H9 (cell line): Measurements from ENCODE around the gene TNFAIP2. TPM values are rescaled to one million over a fixed set of nuclear protein-coding genes. Genes with fewer than 3 reads are reported as not detected.

Experiments
- DNase-seq: peaks from one replicate; pipeline ENCODE4 v3.0.0-alpha.2; 2017
- H2AFZ ChIP-seq: one replicate; pipeline ENCODE4 v1.6.1; 2013; ENCODE audit warnings: mild to moderate bottlenecking, low read length, control low read depth, moderate library complexity
- H2AK5ac ChIP-seq: 2 replicates; pipeline ENCODE4 v1.6.1; 2013; ENCODE audit warnings: low read length, control low read depth, mixed read lengths; ENCODE audit not compliant: insufficient read length
- H2BK120ac ChIP-seq: one replicate; pipeline ENCODE4 v1.6.1; 2013; ENCODE audit warnings: low read depth, mild to moderate bottlenecking, low read length, control low read depth, inconsistent platforms; ENCODE audit not compliant: poor library complexity, severe bottlenecking
- H2BK12ac ChIP-seq: 2 replicates; pipeline ENCODE4 v1.6.1; 2013; ENCODE audit warnings: low read length, control low read depth, mixed read lengths, low read depth; ENCODE audit not compliant: insufficient read length
- H2BK15ac ChIP-seq: 2 replicates; pipeline ENCODE4 v1.6.1; 2013; ENCODE audit warnings: low read depth, low read length, control low read depth
- H2BK20ac ChIP-seq: one replicate; pipeline ENCODE4 v1.6.1; 2013; ENCODE audit warnings: low read depth, mild to moderate bottlenecking, low read length, control low read depth, inconsistent platforms; ENCODE audit not compliant: poor library complexity, severe bottlenecking
- H2BK5ac ChIP-seq: 2 replicates; pipeline ENCODE4 v1.6.1; 2013; ENCODE audit warnings: low read length, control low read depth, mixed read lengths; ENCODE audit not compliant: insufficient read length
- H3K14ac ChIP-seq: 2 replicates; pipeline ENCODE4 v1.6.1; 2013; ENCODE audit warnings: low read length, control low read depth; ENCODE audit not compliant: insufficient read depth
- H3K18ac ChIP-seq: 2 replicates; pipeline ENCODE4 v1.6.1; 2013; ENCODE audit warnings: low read depth, mild to moderate bottlenecking, mixed read lengths, low read length, control low read depth; ENCODE audit not compliant: insufficient read length
- H3K23ac ChIP-seq: 2 replicates; pipeline ENCODE4 v1.6.1; 2013; ENCODE audit warnings: low read length, control low read depth, mixed read lengths, low read depth; ENCODE audit not compliant: insufficient read length
- H3K23me2 ChIP-seq: 2 replicates; pipeline ENCODE4 v1.6.1; 2013; ENCODE audit warnings: low read depth, mild to moderate bottlenecking, mixed read lengths, low read length, control low read depth; ENCODE audit not compliant: insufficient read length, poor library complexity, severe bottlenecking
- H3K27ac ChIP-seq: 2 replicates; pipeline ENCODE4 v1.5.1; 2013; ENCODE audit warnings: low read length, control low read depth, mixed read lengths, low read depth; ENCODE audit not compliant: insufficient read length
- H3K27me3 ChIP-seq: 2 replicates; pipeline ENCODE4 v1.6.1; 2013; ENCODE audit warnings: low read length, control low read depth, inconsistent platforms; ENCODE audit not compliant: insufficient read depth
- H3K4ac ChIP-seq: 2 replicates; pipeline ENCODE4 v1.6.1; 2013; ENCODE audit warnings: low read depth, mild to moderate bottlenecking, control low read depth, inconsistent platforms, low read length, moderate library complexity
- H3K4me1 ChIP-seq: 2 replicates; pipeline ENCODE4 v1.6.1; 2013; ENCODE audit warnings: low read length, control low read depth, inconsistent platforms; ENCODE audit not compliant: insufficient read depth
- H3K4me2 ChIP-seq: 2 replicates; pipeline ENCODE4 v1.6.1; 2013; ENCODE audit warnings: low read length, control low read depth, mixed read lengths; ENCODE audit not compliant: insufficient read length, insufficient read depth
- H3K56ac ChIP-seq: 2 replicates; pipeline ENCODE4 v1.6.1; 2013; ENCODE audit warnings: low read depth, mild to moderate bottlenecking, mixed read lengths, low read length, control low read depth; ENCODE audit not compliant: insufficient read length
- H3K79me1 ChIP-seq: 2 replicates; pipeline ENCODE4 v1.6.1; 2013; ENCODE audit warnings: low read depth, mild to moderate bottlenecking, moderate library complexity, low read length, control low read depth, inconsistent platforms; ENCODE audit not compliant: insufficient read depth, poor library complexity, severe bottlenecking
- H3K79me2 ChIP-seq: 2 replicates; pipeline ENCODE4 v1.6.1; 2013; ENCODE audit warnings: low read length, control low read depth, inconsistent platforms; ENCODE audit not compliant: insufficient read depth
- H3K9ac ChIP-seq: 2 replicates; pipeline ENCODE4 v1.6.1; 2013; ENCODE audit warnings: low read length, control low read depth, mixed read lengths; ENCODE audit not compliant: insufficient read length; ENCODE audit errors: extremely low read depth
- H3K9me3 ChIP-seq: one replicate; pipeline ENCODE4 v1.6.1; 2013; ENCODE audit warnings: low read depth, low read length, inconsistent platforms; ENCODE audit not compliant: control insufficient read depth
- H3T11ph ChIP-seq: one replicate; pipeline ENCODE4 v1.6.1; 2013; ENCODE audit warnings: mild to moderate bottlenecking, low read length, control low read depth, inconsistent platforms
- H4K20me1 ChIP-seq: one replicate; pipeline ENCODE4 v1.6.1; 2013; ENCODE audit not compliant: control insufficient read depth, insufficient read length, insufficient read depth
- H4K5ac ChIP-seq: 2 replicates; pipeline ENCODE4 v1.6.1; 2013; ENCODE audit warnings: low read depth, mild to moderate bottlenecking, mixed read lengths, low read length, control low read depth; ENCODE audit not compliant: insufficient read length
- H4K8ac ChIP-seq: replicated peaks from 2 replicates; pipeline ENCODE4 v1.6.1; 2013; ENCODE audit warnings: low read length, control low read depth, mixed read lengths, low read depth; ENCODE audit not compliant: insufficient read length
- H4K91ac ChIP-seq: 2 replicates; pipeline ENCODE4 v1.6.1; 2013; ENCODE audit warnings: low read depth, mild to moderate bottlenecking, moderate library complexity, mixed read lengths, low read length, control low read depth; ENCODE audit not compliant: insufficient read length
- H3K27ac Mint-ChIP-seq, 3 experiments: 2 replicates in 2 of 3; 3 replicates in 1 of 3; pipeline ENCODE4 v1.8.0; 2020 to 2021; ENCODE audit warnings: mixed read lengths in 3 of 3, mild to moderate bottlenecking in 1 of 3, moderate library complexity in 1 of 3
- H3K27me3 Mint-ChIP-seq: 2 replicates; pipeline ENCODE4 v1.8.0; 2021; ENCODE audit warnings: low read depth, mild to moderate bottlenecking, moderate library complexity, mixed read lengths
- H3K36me3 Mint-ChIP-seq, 3 experiments: 2 replicates in 2 of 3; 3 replicates in 1 of 3; pipeline ENCODE4 v1.8.0; 2020 to 2021; ENCODE audit warnings: low read depth in 3 of 3, mixed read lengths in 3 of 3; ENCODE audit not compliant: insufficient read depth in 1 of 3
- H3K4me1 Mint-ChIP-seq, 2 experiments: 2 replicates each; pipeline ENCODE4 v1.8.0; 2020; ENCODE audit warnings: mixed read lengths in 2 of 2
- H3K4me3 Mint-ChIP-seq, 2 experiments: 2 replicates in 1 of 2; 3 replicates in 1 of 2; pipeline ENCODE4 v1.8.0; 2020 to 2021; ENCODE audit warnings: mild to moderate bottlenecking in 2 of 2, mixed read lengths in 2 of 2, moderate library complexity in 1 of 2
- H3K9me3 Mint-ChIP-seq, 2 experiments: 2 replicates in 1 of 2; 3 replicates in 1 of 2; pipeline ENCODE4 v1.8.0; 2020; ENCODE audit warnings: mild to moderate bottlenecking in 2 of 2, mixed read lengths in 2 of 2, moderate library complexity in 1 of 2
- WGBS: extraction: QIAGEN DNeasy Blood & Tissue Kit; methylation state at CpG from one replicate; pipeline ENCODE4 v1.1.7; 2013; ENCODE audit warnings: missing lambda C conversion rate, low lambda C conversion rate, mixed read lengths; ENCODE audit not compliant: insufficient read length; ENCODE audit errors: extremely low coverage; 5-methylcytosine and 5-hydroxymethylcytosine counted together
- total RNA-seq: library from RNA; stranded (reverse); gene quantifications from 2 replicates; pipeline ENCODE4 v1.2.1, GENCODE V29; 2021
- TF ChIP-seq, protein P1 (sequence below): fragments of 200-600 bp; sonication (generic); conservative IDR thresholded peaks from 3 replicates; pipeline ENCODE4 v1.8.0; 2021; ENCODE audit warnings: antibody characterized with exemption, mild to moderate bottlenecking

TNFAIP2 gene
- total RNA-seq, 1 experiment from 2014 or later, result 29.3 TPM

DNA sequence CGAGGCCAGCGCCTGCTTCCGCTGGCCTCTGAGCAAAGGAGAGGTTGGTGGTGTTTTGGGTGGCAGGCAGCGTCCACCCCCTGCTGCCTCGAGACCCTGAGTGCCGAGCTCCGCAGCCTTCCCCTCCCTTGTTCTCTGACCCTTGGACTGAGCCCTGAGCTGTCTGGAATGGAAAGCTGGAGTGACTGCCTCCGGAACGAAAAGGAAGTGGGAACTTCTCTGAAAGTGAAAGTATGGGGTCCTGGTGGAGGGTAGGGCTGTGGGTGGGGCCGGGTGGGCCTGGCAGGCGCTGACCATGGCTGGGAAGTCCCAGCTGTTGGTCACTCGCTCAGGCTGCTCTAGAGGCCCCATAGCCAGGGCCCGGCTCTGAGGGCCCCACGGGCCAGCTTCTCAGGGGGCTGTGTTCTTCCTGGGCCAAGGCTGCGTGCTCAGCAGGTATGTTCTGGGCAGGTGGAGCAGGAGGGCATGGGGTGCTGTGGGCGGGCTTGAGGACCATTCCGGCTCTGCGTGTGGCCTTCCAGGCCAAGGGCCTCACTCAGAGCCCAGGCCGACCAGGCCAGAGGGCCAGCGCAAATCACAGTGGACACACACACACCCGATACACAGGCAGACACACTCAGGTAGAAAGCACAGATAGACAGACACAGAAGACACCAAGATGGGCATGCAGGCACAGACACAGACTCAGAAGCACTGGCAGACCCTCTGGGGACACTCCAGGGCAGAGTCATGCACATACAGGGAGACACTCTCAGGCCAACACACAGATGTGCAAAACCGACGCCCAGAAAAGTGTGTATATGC lies 28.7 kb upstream of the TNFAIP2 start, which contains the start of gene EXOC3L4:
EXOC3L4 (plus strand) TSS at position 320 of the 804 bp plus-strand sequence. CDS start 5,495 bp downstream, outside the sequence.
- Histone ChIP-seq H3K4me2 (no peak within 1 kb of the TSS), H2BK15ac (no peak within 1 kb of the TSS), H2BK5ac (no peak within 1 kb of the TSS), H3K18ac (no peak within 1 kb of the TSS), H3K14ac (no peak within 1 kb of the TSS), H2AFZ (no peak within 1 kb of the TSS), H3K23me2 (peaks cover 4% of the 10 kb centered on the region), H3K23ac (no peak within 1 kb of the TSS), H3K4me1 (no peaks in the 10 kb centered on the region; the same call in 1 of the 2 replicates), H2BK12ac (no peak within 1 kb of the TSS), H4K8ac (no peak within 1 kb of the TSS), H4K91ac (no peak within 1 kb of the TSS), H2BK20ac (no peak within 1 kb of the TSS), H3K79me1 (no peaks in the 10 kb centered on the region), H4K20me1 (no peaks in the 10 kb centered on the region), H2AK5ac (no peak within 1 kb of the TSS), H3K56ac (no peak within 1 kb of the TSS), H3K9ac (no peak within 1 kb of the TSS), H3K4ac (no peak within 1 kb of the TSS), H4K5ac (no peak within 1 kb of the TSS), H3T11ph (no peak within 1 kb of the TSS), H2BK120ac (no peak within 1 kb of the TSS), H3K27me3 (no peaks in the 10 kb centered on the region; the same call in 1 of the 2 replicates), H3K79me2 (no peaks in the 10 kb centered on the region), H3K9me3 (no peaks in the 10 kb centered on the region), H3K27ac (no peak within 1 kb of the TSS)
- no CpG with 5 or more reads among the region's 23 CpGs for WGBS
- Mint-ChIP-seq H3K9me3 (no peaks in the 10 kb centered on the region), H3K27me3 (peaks cover 11% of the 10 kb centered on the region), H3K36me3 (no peaks in the 10 kb centered on the region), H3K4me3 (0 out of 5 replicates have a peak within 1 kb of the TSS, but pooled peaks of 1 of the 2 experiments have one; percentile 1), H3K27ac (peak within 1 kb of the TSS in 1 of 3 experiments; percentile 42; a peak in 2 of 7 replicates), H3K4me1 (peaks cover 15 to 37% of the 10 kb centered on the region in 2 experiments)
- TF ChIP-seq, protein P1, sequence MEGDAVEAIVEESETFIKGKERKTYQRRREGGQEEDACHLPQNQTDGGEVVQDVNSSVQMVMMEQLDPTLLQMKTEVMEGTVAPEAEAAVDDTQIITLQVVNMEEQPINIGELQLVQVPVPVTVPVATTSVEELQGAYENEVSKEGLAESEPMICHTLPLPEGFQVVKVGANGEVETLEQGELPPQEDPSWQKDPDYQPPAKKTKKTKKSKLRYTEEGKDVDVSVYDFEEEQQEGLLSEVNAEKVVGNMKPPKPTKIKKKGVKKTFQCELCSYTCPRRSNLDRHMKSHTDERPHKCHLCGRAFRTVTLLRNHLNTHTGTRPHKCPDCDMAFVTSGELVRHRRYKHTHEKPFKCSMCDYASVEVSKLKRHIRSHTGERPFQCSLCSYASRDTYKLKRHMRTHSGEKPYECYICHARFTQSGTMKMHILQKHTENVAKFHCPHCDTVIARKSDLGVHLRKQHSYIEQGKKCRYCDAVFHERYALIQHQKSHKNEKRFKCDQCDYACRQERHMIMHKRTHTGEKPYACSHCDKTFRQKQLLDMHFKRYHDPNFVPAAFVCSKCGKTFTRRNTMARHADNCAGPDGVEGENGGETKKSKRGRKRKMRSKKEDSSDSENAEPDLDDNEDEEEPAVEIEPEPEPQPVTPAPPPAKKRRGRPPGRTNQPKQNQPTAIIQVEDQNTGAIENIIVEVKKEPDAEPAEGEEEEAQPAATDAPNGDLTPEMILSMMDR, result no peak
- no peak for DNase-seq
